GM23338 (cell line): ENCODE measurements around the gene RPL10A. TPM values are rescaled to one million over a fixed set of nuclear protein-coding genes. Genes with fewer than 3 reads are reported as not detected.

Source experiments
- ATAC-seq: fragments of 200-7000 bp; cut with Tn5 transposase; 3 replicates; pipeline ENCODE4 v1.9.1; 2020
- DNase-seq: peaks from one replicate; pipeline ENCODE4 v3.0.0-alpha.2; 2015; ENCODE audit warnings: low spot score
- H2AFZ ChIP-seq: fragments of 200-600 bp; sonication (generic); 2 replicates; pipeline ENCODE4 v1.8.0; 2016; ENCODE audit warnings: antibody characterized with exemption, mild to moderate bottlenecking, moderate library complexity
- H3F3A ChIP-seq: fragments of 200-600 bp; sonication (generic); replicated peaks from 2 replicates; pipeline ENCODE4 v1.8.0; 2017; ENCODE audit warnings: antibody characterized with exemption, mixed run types, low read depth
- H3K27ac ChIP-seq: fragments of 200-600 bp; sonication (generic); 2 replicates; pipeline ENCODE4 v1.6.1; 2016; ENCODE audit warnings: low read depth
- H3K27me3 ChIP-seq: fragments of 200-600 bp; sonication (generic); 2 replicates; pipeline ENCODE4 v1.8.0; 2016; ENCODE audit warnings: mild to moderate bottlenecking, mixed run types, moderate library complexity; ENCODE audit not compliant: insufficient read depth
- H3K36me3 ChIP-seq: fragments of 200-600 bp; sonication (generic); 2 replicates; pipeline ENCODE4 v1.8.0; 2016; ENCODE audit warnings: mild to moderate bottlenecking; ENCODE audit not compliant: insufficient read depth
- H3K4me1 ChIP-seq: fragments of 200-600 bp; sonication (generic); 2 replicates; pipeline ENCODE4 v1.8.0; 2016; ENCODE audit warnings: mild to moderate bottlenecking, moderate library complexity; ENCODE audit not compliant: insufficient read depth
- H3K4me2 ChIP-seq: fragments of 200-600 bp; sonication (generic); 2 replicates; pipeline ENCODE4 v1.7.1; 2017; ENCODE audit warnings: mixed run types
- H3K4me3 ChIP-seq: fragments of 200-600 bp; sonication (generic); 2 replicates; pipeline ENCODE4 v1.6.1; 2016; ENCODE audit warnings: mixed run types
- H3K79me2 ChIP-seq: fragments of 200-600 bp; sonication (generic); replicated peaks from 2 replicates; pipeline ENCODE4 v1.8.0; 2017; ENCODE audit warnings: mild to moderate bottlenecking; ENCODE audit not compliant: insufficient read depth
- H3K9me2 ChIP-seq: fragments of 200-600 bp; sonication (generic); 2 replicates; pipeline ENCODE4 v1.8.0; 2017; ENCODE audit not compliant: insufficient read depth
- H4K20me1 ChIP-seq: fragments of 200-600 bp; sonication (generic); replicated peaks from 2 replicates; pipeline ENCODE4 v1.8.0; 2017; ENCODE audit warnings: mild to moderate bottlenecking; ENCODE audit not compliant: insufficient read depth
- H3K27ac Mint-ChIP-seq: 2 replicates; pipeline ENCODE4 v1.8.0; 2020; ENCODE audit warnings: inconsistent platforms, mild to moderate bottlenecking, moderate library complexity, mixed read lengths
- H3K27me3 Mint-ChIP-seq: 3 replicates; pipeline ENCODE4 v1.8.0; 2022; ENCODE audit warnings: low read depth, mild to moderate bottlenecking, moderate library complexity, mixed read lengths, inconsistent platforms; ENCODE audit not compliant: insufficient read depth, poor library complexity
- H3K36me3 Mint-ChIP-seq: 3 replicates; pipeline ENCODE4 v1.8.0; 2021; ENCODE audit warnings: low read depth, mild to moderate bottlenecking, inconsistent platforms, moderate library complexity, mixed read lengths
- H3K4me1 Mint-ChIP-seq: 3 replicates; pipeline ENCODE4 v1.8.0; 2020; ENCODE audit warnings: mild to moderate bottlenecking, inconsistent platforms, mixed read lengths
- H3K4me3 Mint-ChIP-seq: 3 replicates; pipeline ENCODE4 v1.8.0; 2021; ENCODE audit warnings: moderate library complexity, mild to moderate bottlenecking, inconsistent platforms, mixed read lengths
- H3K9me3 Mint-ChIP-seq: 3 replicates; pipeline ENCODE4 v1.8.0; 2020; ENCODE audit warnings: moderate library complexity, mild to moderate bottlenecking, inconsistent platforms, mixed read lengths
- CREB1 ChIP-seq: fragments of 250-450 bp; sonication (Bioruptor Pico); IDR thresholded peaks from 2 replicates; pipeline ENCODE4 v1.5.0; 2020; ENCODE audit warnings: low read depth, mild to moderate bottlenecking, moderate library complexity
- ETS1 ChIP-seq: IDR thresholded peaks from 2 replicates; pipeline ENCODE4 v1.6.1; 2016; ENCODE audit warnings: antibody characterized with exemption
- JUNB ChIP-seq: IDR thresholded peaks from one replicate; pipeline ENCODE4 v1.6.1; 2016; ENCODE audit warnings: antibody characterized with exemption; ENCODE audit not compliant: unreplicated experiment
- POLR2AphosphoS5 ChIP-seq: IDR thresholded peaks from 2 replicates; pipeline ENCODE4 v1.6.1; 2016; ENCODE audit warnings: antibody characterized with exemption, low read depth
- STAT1 ChIP-seq: IDR thresholded peaks from one replicate; pipeline ENCODE4 v1.6.1; 2016; ENCODE audit warnings: antibody characterized with exemption; ENCODE audit not compliant: unreplicated experiment
- ZNF114 ChIP-seq: fragments of 250-450 bp; sonication (Bioruptor Pico); IDR thresholded peaks from 2 replicates; pipeline ENCODE4 v1.5.0; 2020; ENCODE audit warnings: mild to moderate bottlenecking, moderate library complexity
- ZNF331 ChIP-seq: fragments of 250-450 bp; sonication (Bioruptor Pico); IDR thresholded peaks from 2 replicates; pipeline ENCODE4 v1.5.0; 2020; ENCODE audit warnings: low read depth, mild to moderate bottlenecking, moderate library complexity
- ZNF462 ChIP-seq: fragments of 250-450 bp; sonication (Bioruptor Pico); IDR thresholded peaks from 2 replicates; pipeline ENCODE4 v1.5.0; 2020; ENCODE audit warnings: mild to moderate bottlenecking, moderate library complexity
- polyA plus RNA-seq: library from polyadenylated mRNA; unstranded; fragments of >200 nt; fragmentation: Nextera tagmentation; extraction: Ambion mirVana; gene quantifications from 2 replicates; pipeline ENCODE4 v1.2.1, GENCODE V29; 2016
- total RNA-seq: library from RNA; depleted of rRNA; stranded (reverse); fragments of >200 nt; shearing (Covaris generic); gene quantifications from 2 replicates; pipeline ENCODE4 v1.2.3, GENCODE V29; 2014
- TF ChIP-seq, protein P1 (sequence below), 2 experiments: fragments of 200-600 bp in 1 of 2; sonication (generic) in 1 of 2; conservative IDR thresholded peaks; 2 replicates each; pipeline versions ENCODE4 v1.5.1 to v1.6.1; 2016 to 2017; ENCODE audit warnings: antibody characterized with exemption in 2 of 2, low read depth in 2 of 2, mild to moderate bottlenecking in 2 of 2, moderate library complexity in 1 of 2

Gene RPL10A
- total and polyA plus RNA-seq, 2 experiments from 2014 or later: 730 to 1,297 TPM

DNA sequence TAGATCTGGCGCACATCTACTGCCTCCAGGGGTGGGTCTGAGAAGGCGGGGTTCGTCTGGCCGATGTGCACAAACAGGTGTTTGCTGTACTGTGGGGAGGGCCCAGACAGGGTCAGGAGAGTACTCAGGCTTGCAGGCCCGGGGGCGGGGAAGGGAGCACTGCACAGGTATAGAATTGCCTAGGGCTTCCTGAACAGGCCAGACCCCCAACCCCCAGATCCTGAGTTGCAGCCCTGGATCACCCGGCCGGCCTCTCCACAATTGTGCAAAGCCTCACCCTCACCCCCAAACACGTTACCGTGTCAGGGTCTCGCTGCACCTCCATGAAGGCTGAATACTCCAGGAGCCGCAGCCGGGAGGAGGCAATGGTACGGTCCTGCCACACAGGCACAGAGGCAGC, 7.8 kb downstream of the RPL10A start:
- H3K9me3 Mint-ChIP-seq: no peaks in the 10 kb centered on the region; the same call in 1 of the 3 replicates
- H3K36me3 ChIP-seq: peaks cover 17% of the 10 kb centered on the region
- no peak overlapping the region for H3K27ac ChIP-seq
- no peaks in the 10 kb centered on the region for H3K27me3 ChIP-seq
- H3K4me1 Mint-ChIP-seq: peaks cover 30% of the 10 kb centered on the region
- no peak overlapping the region; the same call in 1 of the 2 replicates for H3K27ac Mint-ChIP-seq
- peaks cover 11% of the 10 kb centered on the region; the same call in 1 of the 2 replicates for H3K4me1 ChIP-seq
- H3K9me2 ChIP-seq: no peaks in the 10 kb centered on the region
- H3K4me3 Mint-ChIP-seq: no peak overlapping the region
- H3K4me2 ChIP-seq: no peak overlapping the region
- peak; percentile 23 for DNase-seq
- peaks cover 35% of the 10 kb centered on the region for H3F3A ChIP-seq
- H3K27me3 Mint-ChIP-seq: peaks cover 43% of the 10 kb centered on the region
- H4K20me1 ChIP-seq: peaks cover 19% of the 10 kb centered on the region; the same call in 1 of the 2 replicates
- H3K4me3 ChIP-seq: no peak overlapping the region
- peaks cover 59% of the 10 kb centered on the region for H3K36me3 Mint-ChIP-seq
- no peak; the same call in 2 of the 3 replicates for ATAC-seq
- H2AFZ ChIP-seq: no peak overlapping the region
- no peak for TF ChIP-seq ZNF331 (CRISPR knock-in tag)
- no peak for TF ChIP-seq ETS1
- TF ChIP-seq, protein P1, sequence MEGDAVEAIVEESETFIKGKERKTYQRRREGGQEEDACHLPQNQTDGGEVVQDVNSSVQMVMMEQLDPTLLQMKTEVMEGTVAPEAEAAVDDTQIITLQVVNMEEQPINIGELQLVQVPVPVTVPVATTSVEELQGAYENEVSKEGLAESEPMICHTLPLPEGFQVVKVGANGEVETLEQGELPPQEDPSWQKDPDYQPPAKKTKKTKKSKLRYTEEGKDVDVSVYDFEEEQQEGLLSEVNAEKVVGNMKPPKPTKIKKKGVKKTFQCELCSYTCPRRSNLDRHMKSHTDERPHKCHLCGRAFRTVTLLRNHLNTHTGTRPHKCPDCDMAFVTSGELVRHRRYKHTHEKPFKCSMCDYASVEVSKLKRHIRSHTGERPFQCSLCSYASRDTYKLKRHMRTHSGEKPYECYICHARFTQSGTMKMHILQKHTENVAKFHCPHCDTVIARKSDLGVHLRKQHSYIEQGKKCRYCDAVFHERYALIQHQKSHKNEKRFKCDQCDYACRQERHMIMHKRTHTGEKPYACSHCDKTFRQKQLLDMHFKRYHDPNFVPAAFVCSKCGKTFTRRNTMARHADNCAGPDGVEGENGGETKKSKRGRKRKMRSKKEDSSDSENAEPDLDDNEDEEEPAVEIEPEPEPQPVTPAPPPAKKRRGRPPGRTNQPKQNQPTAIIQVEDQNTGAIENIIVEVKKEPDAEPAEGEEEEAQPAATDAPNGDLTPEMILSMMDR (conservative IDR thresholded peaks at IDR 0.05; ENCODE audit: low read depth in 2 of 2): no peak
- H3K79me2 ChIP-seq: peaks cover 5% of the 10 kb centered on the region; the same call in 1 of the 2 replicates

GRCh38 chr6:35477028-35477427, 8.8 kb downstream of the RPL10A start:
- no peaks in the 10 kb centered on the region for H3K27me3 ChIP-seq
- no peak overlapping the region for H2AFZ ChIP-seq
- DNase-seq (no peak), ATAC-seq (no peak)
- Mint-ChIP-seq H3K36me3 (peaks cover 49% of the 10 kb centered on the region), H3K27ac (0 out of 2 replicates have a peak overlapping the region, but pooled peaks have one; percentile 56), H3K4me1 (peaks cover 20% of the 10 kb centered on the region), H3K9me3 (no peaks in the 10 kb centered on the region; the same call in 1 of the 3 replicates), H3K4me3 (no peak overlapping the region), H3K27me3 (peaks cover 36% of the 10 kb centered on the region)
- H3F3A ChIP-seq: peaks cover 25% of the 10 kb centered on the region
- no peaks in the 10 kb centered on the region for H3K9me2 ChIP-seq
- peaks cover 5% of the 10 kb centered on the region; the same call in 1 of the 2 replicates for H3K4me1 ChIP-seq
- H3K36me3 ChIP-seq: peaks cover 14% of the 10 kb centered on the region
- H3K27ac ChIP-seq: no peak overlapping the region
- H3K4me3 ChIP-seq: no peak overlapping the region
- no peaks in the 10 kb centered on the region for H3K79me2 ChIP-seq
- H4K20me1 ChIP-seq: peaks cover 10% of the 10 kb centered on the region; the same call in 1 of the 2 replicates
- H3K4me2 ChIP-seq: no peak overlapping the region
- TF ChIP-seq ZNF331 (CRISPR knock-in tag): no peak
- TF ChIP-seq STAT1: no peak
- TF ChIP-seq ZNF462 (CRISPR knock-in tag): no peak
- no peak for TF ChIP-seq JUNB
- no peak for TF ChIP-seq CREB1
- TF ChIP-seq POLR2AphosphoS5: no peak
- no peak for TF ChIP-seq ZNF114 (CRISPR knock-in tag)
